Liver (tissue), 3 donors: ENCODE measurements around the gene CTNS.

Source experiments
- HNF4G ChIP-seq: IDR thresholded peaks from 2 replicates; pipeline ENCODE4 v1.6.1; 2016; ENCODE audit warnings: antibody characterized with exemption
- TAF1 ChIP-seq: conservative IDR thresholded peaks from 2 replicates; pipeline ENCODE4 v1.6.1; 2016; ENCODE audit warnings: antibody characterized with exemption, mild to moderate bottlenecking
- TF ChIP-seq, protein P1 (sequence below): fragments of 150-350 bp; IDR thresholded peaks from 2 replicates; pipeline ENCODE4 v1.5.1; 2017; ENCODE audit warnings: improper control_type of control experiment, low read depth, low read length; ENCODE audit not compliant: missing input control
- TF ChIP-seq, protein P2 (sequence below): IDR thresholded peaks from 2 replicates; pipeline ENCODE4 v1.6.1; 2016; ENCODE audit warnings: antibody characterized with exemption
- donor health status: healthy.
- donor health status: healthy.

DNA sequence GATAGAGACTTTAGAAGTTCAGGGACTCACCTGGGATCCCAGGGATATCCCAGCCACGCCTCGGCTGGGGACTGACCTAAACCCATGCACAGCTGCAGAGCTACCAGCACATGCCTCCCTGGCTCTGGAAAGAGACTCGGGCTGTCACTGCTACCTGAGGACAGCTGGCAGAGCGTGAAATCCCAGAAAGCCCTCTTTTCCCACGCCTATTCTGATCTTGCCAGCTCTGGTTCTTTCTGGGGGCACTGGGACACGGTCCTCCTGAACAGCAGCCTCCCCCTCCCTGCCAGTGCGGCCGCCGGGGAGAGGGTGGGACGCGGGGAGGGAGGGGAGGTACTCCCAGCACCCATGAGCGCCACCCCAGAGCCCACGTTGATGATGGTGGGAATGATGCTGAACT is 48.6 kb downstream of the CTNS start:
- TF ChIP-seq, protein P1, sequence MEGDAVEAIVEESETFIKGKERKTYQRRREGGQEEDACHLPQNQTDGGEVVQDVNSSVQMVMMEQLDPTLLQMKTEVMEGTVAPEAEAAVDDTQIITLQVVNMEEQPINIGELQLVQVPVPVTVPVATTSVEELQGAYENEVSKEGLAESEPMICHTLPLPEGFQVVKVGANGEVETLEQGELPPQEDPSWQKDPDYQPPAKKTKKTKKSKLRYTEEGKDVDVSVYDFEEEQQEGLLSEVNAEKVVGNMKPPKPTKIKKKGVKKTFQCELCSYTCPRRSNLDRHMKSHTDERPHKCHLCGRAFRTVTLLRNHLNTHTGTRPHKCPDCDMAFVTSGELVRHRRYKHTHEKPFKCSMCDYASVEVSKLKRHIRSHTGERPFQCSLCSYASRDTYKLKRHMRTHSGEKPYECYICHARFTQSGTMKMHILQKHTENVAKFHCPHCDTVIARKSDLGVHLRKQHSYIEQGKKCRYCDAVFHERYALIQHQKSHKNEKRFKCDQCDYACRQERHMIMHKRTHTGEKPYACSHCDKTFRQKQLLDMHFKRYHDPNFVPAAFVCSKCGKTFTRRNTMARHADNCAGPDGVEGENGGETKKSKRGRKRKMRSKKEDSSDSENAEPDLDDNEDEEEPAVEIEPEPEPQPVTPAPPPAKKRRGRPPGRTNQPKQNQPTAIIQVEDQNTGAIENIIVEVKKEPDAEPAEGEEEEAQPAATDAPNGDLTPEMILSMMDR = no peak
- no peak for TF ChIP-seq HNF4G
- TF ChIP-seq, protein P2, sequence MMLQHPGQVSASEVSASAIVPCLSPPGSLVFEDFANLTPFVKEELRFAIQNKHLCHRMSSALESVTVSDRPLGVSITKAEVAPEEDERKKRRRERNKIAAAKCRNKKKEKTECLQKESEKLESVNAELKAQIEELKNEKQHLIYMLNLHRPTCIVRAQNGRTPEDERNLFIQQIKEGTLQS = no peak
- TF ChIP-seq TAF1 = no peak
